Measurements from ENCODE around the gene HBS1L.

The HBS1L gene

GRCh38 chr6:135033238-135033637 is 21.4 kb downstream of the HBS1L start:
- no peak for ATAC-seq

GRCh38 chr6:135030532-135031178 is 24.0 kb downstream of the HBS1L start:
- peak; percentile 63 to 68 for ATAC-seq

- peak; percentile 94 for ATAC-seq
Measured at GRCh38 chr6:135030056-135030473, 24.6 kb downstream of the HBS1L start.

DNA sequence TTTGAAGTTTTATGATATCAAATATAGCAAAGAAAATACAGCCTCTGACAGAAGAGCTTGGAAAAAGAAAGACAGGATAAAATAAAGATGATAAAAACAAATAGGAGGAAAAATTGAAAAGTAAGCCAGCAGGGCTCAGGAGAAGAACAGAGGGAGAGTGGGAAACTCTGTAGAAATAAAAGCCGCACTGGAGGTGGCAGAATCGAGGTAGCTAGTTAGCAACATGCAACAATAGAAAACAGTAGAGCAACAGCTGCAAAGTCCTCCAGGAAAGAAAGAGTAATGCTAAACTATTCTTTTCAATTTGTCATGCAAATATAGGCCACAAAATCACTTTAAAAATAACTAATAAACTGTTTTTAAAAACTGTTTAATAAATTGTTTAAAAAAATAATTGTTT is 28.8 kb downstream of the HBS1L start:
- no peak for ATAC-seq

- no peak for ATAC-seq
Measured at GRCh38 chr6:135025175-135025574, 29.4 kb downstream of the HBS1L start.

GRCh38 chr6:135022050-135022697 is 32.4 kb downstream of the HBS1L start:
- ATAC-seq = no peak

GRCh38 chr6:135021310-135022049 is 33.1 kb downstream of the HBS1L start:
- ATAC-seq = peak; percentile 60 to 63

DNA sequence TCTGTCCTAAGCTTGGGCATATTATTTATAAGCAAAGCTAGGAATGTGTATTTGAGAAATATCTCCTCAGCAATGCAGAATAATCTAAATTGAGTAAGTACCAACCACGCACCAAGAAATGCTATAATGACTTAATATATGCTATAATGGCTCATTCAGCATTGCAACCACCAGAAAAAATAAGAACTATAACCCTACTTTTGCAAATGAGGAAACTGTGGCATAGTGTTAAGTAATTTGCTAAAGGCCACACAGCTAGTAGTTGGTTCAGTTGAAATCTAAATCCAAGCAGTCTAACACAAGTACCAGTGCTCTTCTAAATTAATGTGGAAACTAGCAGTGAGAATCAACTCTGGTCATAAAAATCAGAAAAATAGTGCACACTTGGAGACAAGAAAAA is 35.7 kb downstream of the HBS1L start:
- no peak for ATAC-seq

- ATAC-seq = no peak
Measured at GRCh38 chr6:135018052-135018451, 36.6 kb downstream of the HBS1L start.

- ATAC-seq = peak; percentile 87 to 91
Measured at GRCh38 chr6:135014353-135014832, 40.2 kb downstream of the HBS1L start.

- peak; percentile 14 to 18 for ATAC-seq
Measured at GRCh38 chr6:135013211-135013610, 41.4 kb downstream of the HBS1L start.

DNA sequence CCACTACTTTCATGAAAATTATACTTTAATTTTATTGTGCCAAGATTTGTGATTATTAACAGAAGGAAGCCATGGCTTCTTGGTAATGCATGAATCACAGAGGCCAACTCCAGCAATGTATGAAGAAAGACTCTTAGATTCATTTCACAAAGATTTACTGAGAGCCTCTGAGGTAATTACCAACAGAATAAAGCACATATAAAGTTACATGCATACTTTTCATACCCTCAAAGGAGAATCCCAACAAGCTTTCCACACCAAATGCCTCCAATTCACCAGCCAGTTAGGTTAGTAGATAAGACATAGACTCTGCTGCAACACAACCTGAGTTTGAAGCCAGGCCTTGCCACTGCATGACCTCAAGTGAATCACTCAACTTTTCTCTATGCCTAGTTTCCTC is 41.9 kb downstream of the HBS1L start:
- ATAC-seq = no peak

DNA sequence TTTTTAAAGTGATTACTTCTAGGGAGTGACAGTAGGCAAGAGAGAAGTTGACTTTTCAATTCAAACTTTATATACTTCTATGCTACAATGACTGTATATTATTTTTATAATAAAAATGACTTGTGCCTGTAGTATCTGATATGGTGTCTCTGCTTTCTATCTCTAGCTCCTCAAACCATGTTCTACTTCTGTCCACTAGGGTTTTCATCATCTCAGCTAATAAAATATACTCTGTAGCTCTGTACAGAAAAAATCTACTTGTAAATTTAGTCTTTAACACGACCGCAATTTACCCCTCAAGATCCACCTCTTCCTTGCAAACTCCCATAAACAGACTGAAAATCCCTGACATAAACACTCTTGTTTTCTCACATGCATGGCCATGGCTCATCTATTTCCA is 42.3 kb downstream of the HBS1L start:
- no peak for ATAC-seq

DNA sequence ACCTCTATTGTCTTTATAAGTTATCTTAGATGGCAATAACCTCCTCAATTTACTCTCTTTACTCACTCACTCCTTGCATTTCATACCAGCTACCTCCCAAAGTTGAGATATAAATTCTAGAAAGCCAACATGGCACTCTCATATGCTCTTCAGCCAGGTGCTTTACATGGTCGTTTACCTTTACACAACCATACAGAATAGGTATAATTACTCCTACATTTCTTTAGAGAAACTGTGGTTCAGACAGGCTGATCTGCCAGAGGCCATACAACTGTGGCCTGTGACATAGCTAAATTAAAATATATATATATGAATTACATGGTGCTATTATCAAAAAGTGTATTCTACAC is 45.7 kb downstream of the HBS1L start:
- no peak for ATAC-seq

GRCh38 chr6:135008072-135008940 is 46.3 kb downstream of the HBS1L start:
- ATAC-seq = peak; percentile 89 to 91

GRCh38 chr6:135006386-135006914 is 48.2 kb downstream of the HBS1L start:
- no peak for ATAC-seq

GRCh38 chr6:135004399-135004798 is 50.2 kb downstream of the HBS1L start:
- ATAC-seq = no peak

GRCh38 chr6:135002974-135003703 is 51.5 kb downstream of the HBS1L start:
- ATAC-seq = peak; percentile 77 to 86

DNA sequence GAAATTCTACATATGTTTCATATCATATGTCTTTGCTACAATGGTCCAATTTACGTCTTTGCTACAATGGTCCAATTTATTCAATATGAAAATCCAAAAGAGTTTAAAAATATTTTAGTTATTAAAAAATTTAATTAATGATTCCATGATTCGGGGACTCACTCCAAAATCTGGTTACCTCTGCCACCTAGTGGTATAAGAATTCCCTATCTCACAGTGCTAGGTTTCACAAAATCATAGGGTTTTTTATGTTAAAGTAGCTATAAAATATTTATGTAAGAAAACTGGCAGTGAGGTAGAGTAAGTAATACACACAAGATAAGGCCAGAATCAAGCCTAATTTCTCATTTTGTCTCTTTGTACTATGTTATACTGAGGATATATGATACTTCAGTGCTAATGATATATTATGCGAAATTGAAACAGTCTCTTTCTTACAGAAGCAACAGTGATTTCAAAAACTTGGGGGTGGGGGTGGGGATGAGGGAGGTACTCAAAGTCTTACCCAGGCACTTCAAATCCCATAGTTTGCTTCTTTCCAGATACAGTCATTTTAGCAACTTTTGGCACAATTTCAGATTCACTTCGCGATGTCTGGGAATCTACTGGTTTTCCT is 52.3 kb downstream of the HBS1L start:
- ATAC-seq = peak; percentile 18 to 25

- ATAC-seq = no peak
Measured at GRCh38 chr6:134999107-134999506, 55.5 kb downstream of the HBS1L start.

Measured in activated CD4-positive, CD25-positive, alpha-beta regulatory T cell treated with anti-CD3 and anti-CD28 coated beads, Interleukin-2, amount 50 U/mL, for 24 hours (primary cell).